KBM-7 (cell line): ENCODE data around the gene CUL4A.
"Not testable (repeated sequence)": the region's sequence is repeated elsewhere in the genome, so short reads cannot be mapped to it uniquely, and the experiment has no call there.

Source experiments
- DNase-seq: peaks from one replicate; pipeline ENCODE4 v3.0.0-alpha.2; 2015
- in situ Hi-C: fragments of 300-500 bp; cut with MboI; formaldehyde crosslinking; loops from 2 replicates; pipeline ENCODE4 v1.14.3; 2020; ENCODE audit warnings: low sequenced_read_pairs, low pct_unique_long_range_greater_than_20kb, mixed read lengths

CUL4A gene

DNA sequence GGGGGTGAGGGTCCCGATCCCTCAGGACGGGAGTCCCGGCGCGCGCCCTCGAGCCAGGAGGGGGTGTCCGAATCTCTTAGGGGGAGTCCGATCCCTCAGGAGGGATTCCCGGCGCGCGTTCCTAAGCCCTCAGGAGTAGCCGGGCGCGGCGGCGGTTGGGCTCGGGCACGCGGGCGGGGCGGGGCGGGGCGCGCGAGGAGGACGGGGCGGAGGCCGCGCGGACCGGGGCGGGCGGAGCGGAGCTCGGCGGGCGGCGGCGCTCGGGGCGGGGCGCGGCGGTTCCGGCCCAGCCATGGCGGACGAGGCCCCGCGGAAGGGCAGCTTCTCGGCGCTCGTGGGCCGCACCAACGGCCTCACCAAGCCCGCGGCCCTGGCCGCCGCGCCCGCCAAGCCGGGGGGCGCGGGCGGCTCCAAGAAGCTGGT is at the start of gene CUL4A:
Gene CUL4A, plus strand, starts transcription at position 278 of the 423 bp plus-strand sequence. Its CDS starts 15 bp downstream, at position 293.
- in situ Hi-C loops, result no loop called here
- no peak for DNase-seq

DNA sequence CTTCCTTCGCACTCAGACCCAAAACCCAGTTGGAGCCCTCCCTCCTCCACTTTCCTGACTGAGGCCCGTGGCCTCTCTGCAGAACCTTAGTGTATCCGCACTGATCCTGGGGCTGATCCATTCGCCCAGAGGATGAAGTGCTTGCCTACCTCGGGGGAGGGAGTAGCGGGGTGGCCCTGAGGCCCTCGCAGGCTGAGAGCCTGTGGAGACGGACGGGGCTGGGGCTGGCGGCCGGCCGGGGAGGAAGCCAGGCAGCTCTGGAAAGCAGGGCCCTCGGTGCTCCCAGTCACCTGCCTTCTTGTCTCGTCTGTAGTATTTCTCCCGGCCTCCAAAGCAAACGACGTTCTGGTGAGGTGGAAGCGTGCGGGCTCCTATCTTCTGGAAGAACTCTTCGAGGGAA is 49.7 kb upstream of the CUL4A start:
- no peak for DNase-seq
- in situ Hi-C loops, result no loop called here

DNA sequence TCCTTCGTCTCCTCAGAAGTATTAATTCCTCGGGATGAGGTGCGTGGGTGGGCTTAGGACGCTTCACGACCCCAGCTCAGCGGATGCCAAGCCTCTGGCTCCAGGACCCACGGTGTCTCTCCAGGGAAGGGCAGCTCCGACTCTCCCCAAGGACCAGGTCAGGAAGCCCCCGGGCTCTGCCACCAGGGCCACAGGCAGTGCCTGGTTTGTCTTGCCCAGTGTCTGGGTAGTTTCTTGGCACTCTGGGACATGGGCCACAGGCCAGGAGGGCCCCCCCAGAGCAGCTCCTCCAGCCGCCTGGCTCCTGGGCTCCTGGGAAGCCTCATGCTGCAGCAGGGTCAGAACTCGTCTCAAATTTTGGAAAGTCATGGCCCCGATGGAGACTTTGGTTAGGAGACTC is 48.4 kb upstream of the CUL4A start:
- no peak for DNase-seq
- in situ Hi-C loops, result no loop called here

DNA sequence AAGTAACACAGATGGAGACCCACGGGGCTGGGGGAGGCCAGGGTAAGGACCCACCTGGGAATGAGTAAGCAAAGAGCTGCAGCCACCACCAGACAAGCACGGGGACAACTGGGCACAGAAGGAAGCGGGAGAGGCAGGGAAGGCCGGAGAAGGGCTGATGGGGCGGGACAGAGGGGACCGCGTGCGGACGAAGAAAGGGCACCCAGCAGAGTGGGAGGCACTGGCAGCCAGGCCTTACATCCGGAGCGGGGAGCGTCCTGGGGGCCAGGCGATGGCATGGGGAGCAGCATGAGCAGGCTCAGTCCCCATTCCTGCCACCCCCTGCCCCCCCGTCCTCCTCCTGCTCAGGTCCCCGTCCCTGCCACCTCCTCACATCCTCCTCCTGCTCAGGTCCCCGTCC is 48.0 kb upstream of the CUL4A start:
- DNase-seq, result no peak
- in situ Hi-C loops, result no loop called here

DNA sequence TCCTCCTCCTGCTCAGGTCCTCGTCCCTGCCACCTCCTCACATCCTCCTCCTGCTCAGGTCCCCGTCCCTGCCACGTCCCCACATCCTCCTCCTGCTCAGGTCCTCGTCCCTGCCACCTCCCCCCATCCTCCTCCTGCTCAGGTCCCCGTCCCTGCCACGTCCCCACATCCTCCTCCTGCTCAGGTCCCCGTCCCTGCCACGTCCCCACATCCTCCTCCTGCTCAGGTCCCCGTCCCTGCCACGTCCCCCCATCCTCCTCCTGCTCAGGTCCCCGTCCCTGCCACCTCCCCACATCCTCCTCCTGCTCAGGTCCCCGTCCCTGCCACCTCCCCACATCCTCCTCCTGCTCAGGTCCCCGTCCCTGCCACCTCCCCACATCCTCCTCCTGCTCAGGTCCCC is 47.4 kb upstream of the CUL4A start:
- in situ Hi-C loops, DNase-seq: not testable (repeated sequence)

DNA sequence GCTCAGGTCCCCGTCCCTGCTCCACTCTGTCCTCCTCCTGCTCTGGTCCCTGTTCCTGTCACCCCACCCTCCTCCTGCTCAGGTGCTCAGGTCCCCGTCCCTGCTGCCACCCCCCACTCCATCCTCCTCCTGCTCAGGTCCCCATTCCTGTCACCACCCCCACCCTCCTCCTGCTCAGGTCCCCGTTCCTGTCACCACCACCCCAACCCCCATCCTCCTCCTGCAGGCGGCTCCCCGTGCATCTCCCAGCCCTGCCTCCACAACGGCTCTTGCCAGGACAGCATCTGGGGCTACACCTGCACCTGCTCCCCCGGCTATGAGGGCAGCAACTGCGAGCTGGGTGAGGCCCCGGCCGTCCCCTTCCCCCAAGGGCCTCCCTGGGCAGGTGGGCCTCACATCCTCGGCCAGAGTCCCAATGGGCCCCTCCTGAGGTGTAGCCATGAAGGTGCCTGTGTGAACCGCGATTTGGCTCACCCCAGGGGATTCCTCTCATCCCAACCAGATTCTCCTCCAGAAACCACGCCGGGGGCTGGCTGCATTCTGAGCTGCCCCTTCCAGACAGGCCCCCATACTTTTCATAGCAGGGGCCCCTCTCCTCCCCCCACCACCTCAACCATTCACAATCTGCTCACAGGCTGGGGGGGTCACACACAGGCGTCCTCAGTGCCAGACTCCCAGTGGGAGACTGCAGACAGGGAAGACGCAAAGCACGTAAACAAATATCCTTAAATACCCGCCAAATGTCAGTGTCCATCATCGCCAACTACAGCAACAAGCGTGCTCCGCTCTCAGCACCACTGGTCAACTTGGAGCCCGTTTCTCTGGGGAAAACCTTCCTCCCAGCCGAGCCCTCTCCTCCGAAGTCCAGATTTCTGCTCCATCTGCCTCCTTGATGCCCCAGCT is 46.4 kb upstream of the CUL4A start:
- no peak for DNase-seq
- in situ Hi-C loops, result no loop called here

DNA sequence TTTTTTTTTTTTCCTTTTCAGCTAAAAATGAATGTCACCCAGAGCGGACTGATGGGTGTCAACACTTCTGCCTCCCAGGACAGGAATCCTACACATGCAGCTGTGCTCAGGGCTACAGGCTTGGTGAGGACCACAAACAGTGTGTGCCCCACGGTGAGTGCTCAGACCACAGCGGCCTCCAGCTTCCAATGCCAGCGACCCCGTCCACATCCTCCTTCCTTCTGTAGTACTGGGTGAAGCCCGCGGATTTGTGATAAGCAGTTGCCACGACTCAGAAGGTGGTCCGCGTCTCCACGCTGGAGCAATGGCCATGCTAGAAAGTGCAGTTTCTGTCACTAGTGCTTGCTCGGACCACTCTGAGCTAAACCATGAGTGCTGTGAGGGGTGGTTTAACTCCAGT is 44.9 kb upstream of the CUL4A start:
- in situ Hi-C loops, result no loop called here
- DNase-seq, result no peak

DNA sequence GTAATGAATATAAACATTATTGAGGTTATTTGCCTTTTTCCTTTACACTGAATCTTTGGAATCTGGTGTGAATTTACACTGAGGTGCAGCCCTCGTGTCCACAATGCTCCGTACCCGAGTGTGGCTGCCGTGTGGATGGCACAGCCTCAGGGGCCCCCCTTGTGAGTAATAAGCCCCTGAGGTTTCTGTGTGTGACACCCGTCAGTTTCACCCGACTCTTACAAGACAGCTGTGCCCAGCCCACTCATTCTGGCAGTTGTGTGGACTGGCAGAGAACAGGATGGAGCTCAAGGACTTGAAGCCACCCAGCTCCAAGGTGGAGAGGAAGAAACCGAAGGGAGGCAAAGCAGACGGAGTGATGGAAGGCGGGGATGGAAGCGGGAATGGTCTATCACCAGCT is 43.1 kb upstream of the CUL4A start:
- DNase-seq, result no peak
- in situ Hi-C loops, result no loop called here

DNA sequence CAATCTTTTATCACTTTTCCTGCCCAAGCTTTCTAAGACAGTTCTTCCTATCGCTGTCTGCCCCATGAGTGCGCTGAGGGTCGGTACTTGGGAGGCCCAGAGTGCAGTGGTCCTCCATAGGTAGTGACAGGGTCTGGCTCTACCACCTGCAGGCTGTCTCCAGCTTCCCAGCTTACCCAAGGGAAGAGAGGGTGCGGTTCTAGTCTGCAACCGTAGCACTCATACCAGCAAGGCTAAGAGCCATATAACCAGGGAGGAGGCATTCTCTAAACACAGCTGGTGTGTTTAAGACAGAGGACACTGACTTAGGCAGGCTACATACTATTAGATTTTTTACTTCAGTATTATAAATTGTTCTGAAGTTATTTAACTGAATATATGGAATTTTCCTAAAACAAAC is 42.7 kb upstream of the CUL4A start:
- in situ Hi-C loops, result no loop called here
- DNase-seq, result no peak

DNA sequence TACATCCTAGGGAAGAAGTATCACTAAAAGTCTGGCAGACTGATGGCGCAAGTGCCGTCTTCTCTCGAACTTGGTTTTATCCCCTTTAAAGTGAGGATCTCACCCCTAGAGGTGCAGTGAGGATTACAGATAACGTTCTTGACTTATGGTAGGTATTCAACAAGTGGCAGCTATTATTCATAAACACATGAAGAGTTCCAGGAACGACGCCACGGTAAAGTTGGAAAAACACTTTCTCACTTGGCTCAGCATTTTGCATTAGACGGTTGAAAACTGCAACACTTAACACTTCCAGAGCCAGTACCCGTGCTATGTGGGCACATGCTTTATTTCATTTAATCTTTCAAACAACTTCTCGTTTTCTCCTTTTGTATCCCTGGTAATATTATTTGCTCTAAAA is 42.3 kb upstream of the CUL4A start:
- DNase-seq, result no peak
- in situ Hi-C loops, result no loop called here

DNA sequence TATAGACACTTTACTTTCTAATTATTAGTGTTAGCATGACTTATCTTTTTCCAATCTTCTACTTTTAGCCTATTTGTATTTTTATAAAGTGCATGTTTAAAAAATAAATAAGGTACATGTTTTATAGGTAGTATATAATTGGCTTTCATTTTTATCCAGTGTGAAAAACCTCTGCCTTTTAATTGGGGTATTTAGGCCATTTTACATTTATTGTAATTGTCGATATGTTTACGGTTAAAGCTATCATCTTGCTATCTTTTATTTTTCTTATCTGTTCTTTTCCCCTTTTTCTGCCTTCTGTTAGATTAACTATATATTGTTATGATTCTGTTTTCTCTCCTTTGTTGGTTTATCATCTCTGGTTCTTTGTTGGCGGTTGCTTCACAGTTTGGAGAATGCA is 41.8 kb upstream of the CUL4A start:
- in situ Hi-C loops, result no loop called here
- no peak for DNase-seq

DNA sequence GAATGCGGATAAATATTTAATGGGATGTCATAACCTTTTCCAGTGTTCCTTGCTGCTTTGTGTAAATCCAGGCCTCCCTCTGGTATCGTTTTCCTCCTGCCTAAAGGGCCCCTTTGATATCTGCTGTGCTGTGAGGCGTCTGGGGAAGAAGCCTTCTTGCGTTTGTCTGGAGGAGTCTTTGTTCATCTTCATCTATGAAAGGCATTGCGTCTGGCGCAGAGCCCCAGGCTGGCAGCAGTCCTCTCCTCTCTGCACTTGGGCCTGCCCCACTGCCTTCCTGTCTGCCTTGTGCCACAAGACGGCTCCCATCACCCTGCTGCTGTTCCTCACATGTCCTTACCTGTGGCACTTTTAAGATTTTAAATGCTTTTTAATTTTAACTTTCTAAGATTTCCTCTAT is 41.2 kb upstream of the CUL4A start:
- DNase-seq, result no peak
- in situ Hi-C loops, result no loop called here

DNA sequence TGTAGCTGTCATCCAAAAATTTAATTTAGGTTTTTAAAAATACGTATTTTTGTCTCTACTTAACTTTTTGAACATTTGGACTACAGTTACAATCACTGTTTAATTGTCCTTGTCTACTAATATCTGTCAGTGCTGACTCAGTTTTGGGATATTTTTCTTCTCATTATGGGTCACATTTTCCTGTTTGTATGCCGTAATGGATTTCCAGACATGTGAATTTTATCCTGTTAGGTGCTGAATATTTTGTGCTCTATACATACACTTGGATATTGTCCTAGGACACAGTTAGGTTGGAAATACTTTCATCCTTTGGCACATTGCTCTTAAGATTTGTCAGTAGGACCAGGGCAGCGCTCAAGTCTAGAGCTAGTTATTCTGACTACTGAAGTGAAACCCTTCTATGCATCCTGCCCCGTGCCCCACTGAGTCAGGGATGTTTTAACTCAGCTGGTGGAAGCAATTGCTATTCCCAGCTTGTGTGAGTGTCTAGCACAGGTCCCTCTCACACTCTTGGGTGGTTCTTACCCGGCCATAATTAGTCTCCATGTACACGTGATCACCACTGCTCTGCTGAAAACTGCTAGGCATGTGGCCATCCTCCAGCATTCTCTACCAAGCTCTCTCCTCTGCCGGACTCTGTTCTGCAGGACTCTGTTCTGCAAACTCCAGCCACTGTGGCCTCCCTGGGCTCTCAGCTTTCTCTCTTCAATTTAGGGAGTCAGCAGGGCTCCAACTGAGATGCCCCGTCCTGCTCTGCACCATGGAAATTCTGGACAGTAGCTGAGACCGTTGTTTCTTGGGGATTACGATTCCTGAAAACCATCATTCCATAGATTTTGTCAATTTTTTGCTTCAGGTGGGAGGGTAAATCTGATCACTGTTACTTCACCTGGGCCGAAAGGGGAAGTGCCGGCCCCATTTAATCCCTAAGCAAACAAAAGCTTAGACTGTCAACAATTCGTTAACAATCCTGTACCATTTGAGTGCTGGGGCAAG is 39.8 kb upstream of the CUL4A start:
- DNase-seq, result no peak
- in situ Hi-C loops, result no loop called here

DNA sequence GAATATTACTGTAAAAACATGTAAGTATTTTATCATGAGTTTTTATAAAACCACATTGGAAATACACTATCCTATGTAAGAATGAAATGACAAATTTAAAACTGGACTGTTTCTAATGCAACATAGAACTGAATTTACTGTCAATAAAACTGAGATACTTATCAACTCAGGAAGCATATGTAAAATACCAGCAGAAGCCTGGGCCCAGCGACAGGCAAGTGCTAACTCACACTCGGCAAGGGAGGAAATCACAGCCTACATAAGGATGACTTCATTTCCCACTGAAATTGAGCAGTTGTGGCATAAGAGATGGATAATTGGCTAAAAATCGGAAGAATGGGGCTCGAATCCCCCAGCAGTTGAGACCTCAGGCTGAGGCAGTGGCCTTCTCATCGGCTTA is 38.9 kb upstream of the CUL4A start:
- DNase-seq, result no peak
- in situ Hi-C loops, result no loop called here

DNA sequence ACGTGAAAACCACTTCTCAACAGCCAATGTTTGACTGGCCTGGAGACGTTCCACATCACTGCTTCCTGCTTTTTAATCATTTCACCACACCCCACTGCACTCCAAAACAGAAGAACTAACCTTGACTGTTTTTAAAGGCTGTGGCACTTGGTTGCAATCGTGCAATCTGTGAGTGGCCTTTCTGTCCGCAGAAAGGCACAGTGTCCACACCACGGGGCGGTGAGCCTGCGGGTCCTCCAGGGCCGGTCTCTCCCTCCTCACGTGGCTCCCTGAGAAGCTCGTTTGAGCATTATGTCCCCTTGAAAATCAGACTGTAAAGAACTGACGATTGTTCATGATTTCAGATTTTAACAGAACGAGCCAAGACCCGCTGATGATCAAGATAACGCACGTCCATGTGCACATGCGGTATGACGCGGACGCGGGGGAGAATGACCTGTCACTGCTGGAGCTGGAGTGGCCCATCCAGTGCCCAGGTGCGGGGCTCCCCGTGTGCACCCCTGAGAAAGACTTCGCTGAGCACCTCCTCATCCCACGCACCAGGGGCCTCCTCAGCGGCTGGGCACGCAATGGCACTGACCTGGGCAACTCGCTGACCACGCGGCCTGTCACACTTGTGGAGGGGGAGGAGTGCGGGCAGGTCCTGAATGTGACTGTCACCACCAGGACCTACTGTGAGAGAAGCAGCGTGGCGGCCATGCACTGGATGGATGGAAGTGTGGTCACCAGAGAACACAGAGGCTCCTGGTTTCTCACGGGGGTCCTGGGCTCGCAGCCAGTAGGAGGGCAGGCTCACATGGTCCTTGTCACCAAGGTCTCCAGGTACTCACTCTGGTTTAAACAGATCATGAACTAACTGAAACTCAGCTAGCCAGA is 37.9 kb upstream of the CUL4A start:
- in situ Hi-C loops, result no loop called here
- no peak for DNase-seq

DNA sequence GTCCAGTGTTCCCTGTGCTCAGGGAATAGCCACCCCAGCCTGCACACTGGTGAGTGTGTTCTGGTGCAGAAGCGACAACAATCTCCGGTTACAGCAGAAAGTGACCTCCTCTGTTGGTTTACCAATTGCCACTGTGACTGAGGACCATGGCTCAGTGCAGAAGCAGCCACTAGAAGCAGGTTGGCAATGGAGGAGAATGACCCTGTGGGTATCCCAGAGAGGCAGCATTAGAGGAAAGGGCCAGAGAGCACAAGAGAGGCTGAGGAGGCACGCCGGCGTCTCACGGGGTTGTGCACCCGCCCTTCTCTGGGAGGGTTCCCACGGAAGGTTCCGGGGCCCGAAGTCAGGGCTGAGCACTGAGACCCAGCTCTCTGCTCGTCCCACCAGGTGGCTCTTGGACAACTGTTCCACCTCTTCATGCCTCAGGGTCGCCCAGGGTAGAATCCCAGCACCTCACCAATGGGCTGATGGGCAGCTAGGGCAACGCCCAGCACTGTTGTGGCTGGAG is 36.9 kb upstream of the CUL4A start:
- no peak for DNase-seq
- in situ Hi-C loops, result no loop called here

DNA sequence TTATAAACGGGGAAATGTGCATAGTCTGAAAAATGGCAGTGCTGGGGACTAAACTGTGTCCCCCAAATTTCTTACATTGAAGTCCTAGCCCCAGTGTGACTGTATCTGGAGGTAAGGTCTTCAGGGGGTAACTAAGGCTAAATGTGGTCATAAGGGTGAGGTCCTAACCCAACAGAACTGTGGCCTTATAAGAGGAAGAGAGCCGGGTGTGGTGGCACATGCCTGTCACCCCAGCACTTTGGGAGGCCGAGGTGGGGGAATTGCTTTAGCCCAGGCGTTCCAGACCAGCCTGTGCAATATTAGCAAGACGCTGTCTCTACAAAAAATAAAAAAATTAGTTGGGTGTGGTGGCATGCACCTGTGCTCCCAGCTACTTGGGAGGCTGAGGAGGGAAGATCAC is 33.1 kb upstream of the CUL4A start:
- DNase-seq, result no peak
- in situ Hi-C loops, result no loop called here

DNA sequence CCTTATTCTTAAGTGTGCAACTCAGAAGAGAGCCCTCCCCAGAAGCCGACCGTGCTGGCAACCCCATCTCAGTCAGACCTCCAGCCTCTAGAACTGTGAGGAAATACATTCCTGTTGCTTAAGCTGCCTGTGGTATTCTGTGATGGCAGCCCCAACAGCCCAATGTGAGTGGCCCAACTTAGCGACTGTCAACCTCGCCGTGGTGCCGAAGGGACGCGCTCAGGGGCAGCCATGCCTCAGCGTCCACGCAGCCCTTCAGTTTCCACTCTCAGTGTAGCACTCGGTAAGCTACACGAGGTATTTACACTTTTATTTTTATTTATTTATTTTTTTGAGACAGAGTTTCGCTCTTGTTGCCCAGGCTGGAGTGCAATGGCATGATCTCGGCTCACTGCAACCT is 32.6 kb upstream of the CUL4A start:
- DNase-seq, result no peak
- in situ Hi-C loops, result no loop called here
